ENCODE data around the gene MED27.
A peak's percentile ranks its signal among the peaks of the same experiment; 100 is the strongest.

Gene MED27

DNA sequence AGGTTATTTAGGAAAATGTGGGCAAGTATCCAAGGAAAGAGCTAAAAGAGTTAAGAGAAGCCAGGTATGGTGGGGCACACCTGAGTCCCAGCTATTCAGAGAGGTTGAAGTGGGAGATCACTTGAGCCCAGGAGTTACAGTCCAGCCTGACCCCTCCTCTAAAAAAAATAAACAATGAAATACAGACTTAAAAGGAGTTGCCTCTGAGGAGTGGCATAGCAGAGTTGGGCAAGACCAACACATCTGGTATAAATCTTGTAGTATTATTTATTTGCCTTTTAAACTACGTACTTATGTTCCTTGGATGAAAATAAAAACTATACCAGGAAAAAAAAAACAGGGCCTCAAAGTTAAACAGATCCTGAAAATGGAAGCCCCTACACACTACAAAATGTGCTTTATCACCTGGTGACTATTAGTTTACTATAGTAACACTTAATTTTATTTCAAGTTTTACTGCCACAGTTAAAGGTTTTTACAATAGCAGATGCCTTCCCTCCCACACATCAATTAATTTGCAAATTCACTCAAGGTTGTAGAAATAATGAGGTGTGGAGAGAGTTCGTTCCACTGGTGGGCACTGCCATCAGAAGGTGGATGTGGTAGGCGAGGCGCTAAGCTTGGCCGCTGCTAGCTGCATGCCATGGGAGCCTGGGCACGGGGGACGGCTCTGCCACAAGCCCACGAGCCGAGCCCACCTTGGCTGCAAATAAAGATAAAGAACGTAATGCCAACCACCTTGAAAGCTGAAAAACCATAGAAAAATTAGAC is 48.0 kb downstream of the MED27 start:
- Histone ChIP-seq H3K9me3 (replicated peaks in 1 of 11) (no peaks in the 10 kb centered on the region), H4K20me1 (peaks cover 73 to 100% (median 96%) of the 10 kb centered on the region in 11 experiments; a peak in 20 of 22 replicates), H3K27me3 (no peaks in the 10 kb centered on the region), H3K4me3 (no peak overlapping the region), H3K36me3 (0 out of 22 replicates have a peak, but pooled peaks cover 0 to 5% (median 0%) of the 10 kb centered on the region in 11 experiments), H3K4me2 (peak overlapping the region in 7 of 11 experiments; percentile 68 to 81 (median 75); a peak in 14 of 22 replicates), H3K9ac (no peak overlapping the region), H3K4me1 (peaks cover 7 to 31% (median 24%) of the 10 kb centered on the region in 10 experiments), H3K27ac (no peak overlapping the region)
- TF ChIP-seq Cebpa-rat (IDR thresholded peaks at IDR 0.05) = no peak

GRCh38 chr9:132030626-132031325 is 48.9 kb downstream of the MED27 start:
- Histone ChIP-seq H3K36me3 (peaks cover 0 to 12% (median 7%) of the 10 kb centered on the region in 11 experiments; a peak in 2 of 22 replicates), H3K27me3 (no peaks in the 10 kb centered on the region), H3K4me2 (0 out of 22 replicates have a peak overlapping the region, but pooled peaks of 3 of the 11 experiments have one; percentile 3 to 81 (median 75)), H3K9me3 (replicated peaks in 1 of 11) (peaks cover 0 to 5% (median 0%) of the 10 kb centered on the region in 11 experiments; a peak in 1 of 22 replicates), H3K4me3 (no peak overlapping the region), H4K20me1 (peaks cover 65 to 100% (median 90%) of the 10 kb centered on the region in 11 experiments; a peak in 20 of 22 replicates), H3K9ac (no peak overlapping the region), H3K4me1 (peaks cover 7 to 31% (median 24%) of the 10 kb centered on the region in 10 experiments), H3K27ac (no peak overlapping the region)
- no peak for TF ChIP-seq Cebpa-rat (IDR thresholded peaks at IDR 0.05)

- Histone ChIP-seq H4K20me1 (peaks cover 42 to 97% (median 64%) of the 10 kb centered on the region in 11 experiments; a peak in 20 of 22 replicates), H3K27me3 (no peaks in the 10 kb centered on the region), H3K9ac (no peak overlapping the region), H3K4me1 (peaks cover 6 to 22% (median 15%) of the 10 kb centered on the region in 10 experiments), H3K27ac (no peak overlapping the region), H3K9me3 (replicated peaks in 1 of 11) (peaks cover 6 to 19% (median 10%) of the 10 kb centered on the region in 11 experiments; a peak in 20 of 22 replicates), H3K36me3 (peaks cover 0 to 29% (median 8%) of the 10 kb centered on the region in 11 experiments; a peak in 6 of 22 replicates), H3K4me2 (no peak overlapping the region), H3K4me3 (no peak overlapping the region)
- no peak for TF ChIP-seq Cebpa-rat (IDR thresholded peaks at IDR 0.05)
Measured at GRCh38 chr9:132027752-132028663, 51.7 kb downstream of the MED27 start.

DNA sequence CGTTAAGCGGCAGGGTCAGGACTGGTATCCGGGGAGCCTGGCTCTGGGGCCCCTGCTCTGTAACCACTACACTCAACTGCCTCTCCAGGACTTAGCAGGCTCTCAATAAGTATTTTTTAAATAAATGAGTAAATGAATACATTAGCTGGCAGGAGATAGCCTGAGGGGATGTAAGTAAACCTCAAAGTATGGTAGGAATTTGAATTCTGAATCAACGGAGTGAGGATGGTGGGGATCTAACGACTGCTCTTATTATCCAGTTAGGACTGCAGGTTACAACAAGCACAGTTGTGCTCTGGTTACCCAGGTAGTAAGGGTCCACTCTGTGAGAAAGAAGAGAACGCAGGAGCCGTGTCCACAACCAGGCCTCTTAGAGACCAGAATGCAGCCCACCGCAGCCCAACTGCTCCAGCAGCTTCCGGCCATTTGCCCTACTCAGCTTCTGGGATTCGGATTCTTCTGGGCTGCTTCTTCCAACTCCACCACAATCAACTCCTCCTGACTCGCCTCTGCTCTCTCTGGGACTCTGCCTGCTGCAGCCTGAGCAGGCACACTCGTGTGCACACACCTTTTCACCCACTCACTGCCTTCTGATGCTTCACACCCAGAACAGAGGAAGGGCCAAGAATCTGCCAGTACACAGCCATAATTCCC is 52.6 kb downstream of the MED27 start:
- H3K4me3 ChIP-seq = no peak overlapping the region
- H3K9ac ChIP-seq = no peak overlapping the region
- H3K27me3 ChIP-seq = no peaks in the 10 kb centered on the region
- peaks cover 0 to 12% (median 5%) of the 10 kb centered on the region in 10 experiments; a peak in 14 of 20 replicates for H3K4me1 ChIP-seq
- peaks cover 13 to 27% (median 17%) of the 10 kb centered on the region in 11 experiments; a peak in 21 of 22 replicates for H3K9me3 ChIP-seq (replicated peaks in 1 of 11)
- H4K20me1 ChIP-seq = peaks cover 32 to 97% (median 55%) of the 10 kb centered on the region in 11 experiments; a peak in 20 of 22 replicates
- TF ChIP-seq Cebpa-rat (IDR thresholded peaks at IDR 0.05) = no peak
- no peak overlapping the region for H3K27ac ChIP-seq
- H3K36me3 ChIP-seq = peaks cover 0 to 30% (median 11%) of the 10 kb centered on the region in 11 experiments; a peak in 7 of 22 replicates
- no peak overlapping the region for H3K4me2 ChIP-seq

DNA sequence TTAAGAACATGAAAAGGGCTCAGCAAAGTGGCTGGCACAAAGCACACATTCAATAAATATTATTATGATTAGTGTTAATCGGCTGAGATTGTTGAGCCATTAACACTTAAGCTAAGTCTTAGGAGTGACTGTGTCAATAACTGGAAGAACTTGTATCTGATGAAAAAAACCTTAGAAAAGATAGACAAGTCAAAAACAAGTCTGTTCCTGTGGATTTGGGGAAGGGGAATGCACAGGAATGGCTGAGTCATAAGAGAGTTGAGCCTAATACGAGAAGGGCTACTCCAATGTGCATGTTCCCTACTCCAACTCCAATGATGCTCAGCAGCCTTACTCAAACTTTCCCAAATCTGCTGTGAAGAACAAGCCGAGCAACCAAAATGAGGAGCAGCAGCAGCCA is 53.9 kb downstream of the MED27 start:
- peaks cover 13 to 30% (median 17%) of the 10 kb centered on the region in 11 experiments; a peak in 21 of 22 replicates for H3K9me3 ChIP-seq (replicated peaks in 1 of 11)
- H3K4me3 ChIP-seq = no peak overlapping the region
- TF ChIP-seq Cebpa-rat (IDR thresholded peaks at IDR 0.05) = no peak
- H3K4me1 ChIP-seq = 0 out of 20 replicates have a peak, but pooled peaks cover 0 to 4% (median 0%) of the 10 kb centered on the region in 10 experiments
- H3K36me3 ChIP-seq = peaks cover 0 to 30% (median 11%) of the 10 kb centered on the region in 11 experiments; a peak in 7 of 22 replicates
- H3K27me3 ChIP-seq = no peaks in the 10 kb centered on the region
- no peak overlapping the region for H3K4me2 ChIP-seq
- H4K20me1 ChIP-seq = peaks cover 27 to 97% (median 51%) of the 10 kb centered on the region in 11 experiments; a peak in 21 of 22 replicates
- H3K9ac ChIP-seq = no peak overlapping the region
- no peak overlapping the region for H3K27ac ChIP-seq

GRCh38 chr9:132024589-132024988 is 55.1 kb downstream of the MED27 start:
- H3K27ac ChIP-seq = no peak overlapping the region

GRCh38 chr9:132023419-132024180 is 56.1 kb downstream of the MED27 start:
- no peak overlapping the region for H3K4me3 ChIP-seq
- H3K36me3 ChIP-seq = peaks cover 0 to 30% (median 11%) of the 10 kb centered on the region in 11 experiments; a peak in 7 of 22 replicates
- no peak overlapping the region for H3K4me2 ChIP-seq
- H3K27me3 ChIP-seq = no peaks in the 10 kb centered on the region
- H3K9ac ChIP-seq = no peak overlapping the region
- 0 out of 20 replicates have a peak, but pooled peaks cover 0 to 4% (median 0%) of the 10 kb centered on the region in 10 experiments for H3K4me1 ChIP-seq
- peaks cover 25 to 97% (median 51%) of the 10 kb centered on the region in 11 experiments; a peak in 21 of 22 replicates for H4K20me1 ChIP-seq
- H3K9me3 ChIP-seq (replicated peaks in 1 of 11) = peaks cover 13 to 30% (median 17%) of the 10 kb centered on the region in 11 experiments; a peak in 21 of 22 replicates
- no peak overlapping the region for H3K27ac ChIP-seq
- no peak for TF ChIP-seq Cebpa-rat (IDR thresholded peaks at IDR 0.05)

More at GRCh38 chr9:132024589-132024988, 55.1 kb downstream of the MED27 start:
- H3K4me2 ChIP-seq = no peak overlapping the region
- H3K36me3 ChIP-seq = peaks cover 0 to 30% (median 11%) of the 10 kb centered on the region in 11 experiments; a peak in 7 of 22 replicates
- no peak for TF ChIP-seq Cebpa-rat (IDR thresholded peaks at IDR 0.05)
- no peaks in the 10 kb centered on the region for H3K27me3 ChIP-seq
- H3K9ac ChIP-seq = no peak overlapping the region
- H3K4me3 ChIP-seq = no peak overlapping the region
- 0 out of 20 replicates have a peak, but pooled peaks cover 0 to 4% (median 0%) of the 10 kb centered on the region in 10 experiments for H3K4me1 ChIP-seq
- peaks cover 22 to 97% (median 51%) of the 10 kb centered on the region in 11 experiments; a peak in 21 of 22 replicates for H4K20me1 ChIP-seq
- peaks cover 13 to 30% (median 17%) of the 10 kb centered on the region in 11 experiments; a peak in 21 of 22 replicates for H3K9me3 ChIP-seq (replicated peaks in 1 of 11)

Measured in BLaER1 treated with 17β-estradiol and CSF1 and Interleukin-3, amounts not matched to agents 10 nM and 100 nM (cell line).